ENCODE measurements around the gene CD22.

Gene CD22

GRCh38 chr19:35337097-35337983, 8.4 kb downstream of the CD22 start:
- no peak for TF ChIP-seq CTCF (conservative IDR thresholded peaks at IDR 0.05)
- no peak for TF ChIP-seq ZFX (IDR thresholded peaks at IDR 0.05)
- H3K27ac ChIP-seq, result no peak overlapping the region

- TF ChIP-seq ZFX (IDR thresholded peaks at IDR 0.05) (no peak), CTCF (conservative IDR thresholded peaks at IDR 0.05) (no peak)
- no peak overlapping the region for H3K27ac ChIP-seq
These were observed 9.0 kb downstream of the CD22 start for GRCh38 chr19:35337984-35338296.

GRCh38 chr19:35340431-35340830, 11.4 kb downstream of the CD22 start:
- TF ChIP-seq ZFX (IDR thresholded peaks at IDR 0.05), result no peak
- TF ChIP-seq CTCF (conservative IDR thresholded peaks at IDR 0.05), result no peak
- no peak overlapping the region for H3K27ac ChIP-seq

- no peak for TF ChIP-seq CTCF (conservative IDR thresholded peaks at IDR 0.05)
- TF ChIP-seq ZFX (IDR thresholded peaks at IDR 0.05), result no peak
These were observed 12.0 kb downstream of the CD22 start for GRCh38 chr19:35341006-35341405.

GRCh38 chr19:35341565-35342225, 12.7 kb downstream of the CD22 start:
- TF ChIP-seq CTCF (conservative IDR thresholded peaks at IDR 0.05), result no peak
- no peak for TF ChIP-seq ZFX (IDR thresholded peaks at IDR 0.05)

More at GRCh38 chr19:35341006-35341405, 12.0 kb downstream of the CD22 start:
- no peak overlapping the region for H3K27ac ChIP-seq

GRCh38 chr19:35342430-35342829, 13.4 kb downstream of the CD22 start:
- TF ChIP-seq CTCF (conservative IDR thresholded peaks at IDR 0.05), result no peak
- no peak for TF ChIP-seq ZFX (IDR thresholded peaks at IDR 0.05)
- H3K27ac ChIP-seq, result no peak overlapping the region

More at GRCh38 chr19:35341565-35342225, 12.7 kb downstream of the CD22 start:
- no peak overlapping the region for H3K27ac ChIP-seq

- H3K27ac ChIP-seq, result no peak overlapping the region
- TF ChIP-seq CTCF (conservative IDR thresholded peaks at IDR 0.05) (no peak), ZFX (IDR thresholded peaks at IDR 0.05) (no peak)
These were observed 15.6 kb downstream of the CD22 start for GRCh38 chr19:35344511-35345031.

Data from C4-2B (cell line).